Tongue (tissue), 2 donors: ENCODE data around the gene OR2W1. TPM values are rescaled to one million over a fixed set of nuclear protein-coding genes. Genes with fewer than 3 reads are reported as not detected.

ENCODE experiments used
- DNase-seq: peaks from one replicate; pipeline ENCODE4 v3.0.0-alpha.2; 2015
- total RNA-seq: library from RNA; depleted of rRNA; stranded (reverse); fragments of >200 nt; gene quantifications from one replicate; pipeline ENCODE4 v1.2.3, GENCODE V29; 2014

OR2W1 gene
- not detected for total RNA-seq

DNA sequence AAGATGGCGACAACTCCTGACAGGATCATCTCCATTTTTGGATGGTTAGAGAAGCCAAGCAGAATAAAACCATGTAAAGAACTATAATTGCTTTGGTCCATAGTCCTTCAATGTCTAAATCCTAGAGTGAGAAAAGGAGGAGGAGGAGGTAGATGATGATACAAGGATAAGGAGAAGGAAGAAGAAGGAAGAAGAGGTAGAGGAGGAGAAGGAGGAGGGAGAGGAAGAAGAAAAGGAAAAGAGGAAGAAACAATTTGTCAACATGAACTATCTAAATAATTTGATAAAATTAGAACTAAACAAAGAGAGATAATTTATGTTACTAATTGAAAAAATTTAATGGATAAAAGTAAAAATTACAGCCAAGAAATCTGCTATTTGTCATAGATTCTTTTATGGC is at the start of gene OR2W1:
OR2W1 (minus strand) TSS at position 101 of the 400 bp plus-strand sequence; CDS start at position 101, 0 bp downstream.
- DNase-seq, result no peak

- DNase-seq, result no peak
Measured at GRCh38 chr6:29092957-29093356, 48.0 kb upstream of the OR2W1 start.

DNA sequence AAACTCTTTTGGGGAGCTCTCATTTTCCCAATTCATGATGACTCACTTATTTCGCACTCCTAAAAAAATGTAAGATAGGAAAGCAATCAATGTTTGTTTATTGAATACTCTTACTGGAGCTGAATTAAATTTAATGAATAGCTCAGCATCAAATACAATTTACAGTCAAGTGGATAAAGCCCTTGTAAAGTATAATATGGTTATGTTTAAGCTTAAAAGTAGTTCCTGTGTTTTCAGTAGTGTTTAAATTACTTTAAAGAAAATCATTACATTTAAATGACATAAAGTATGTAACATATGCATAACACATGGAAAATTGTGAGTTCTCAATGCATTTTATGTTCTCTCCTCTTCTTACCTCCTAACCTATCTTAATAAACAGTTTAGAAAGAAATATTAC is 42.2 kb upstream of the OR2W1 start, which contains the start of gene OR2B3:
OR2B3 (minus strand) TSS at position 101 of the 400 bp plus-strand sequence; CDS start at position 36, 65 bp downstream.
- DNase-seq, result no peak

- no peak for DNase-seq
Measured at GRCh38 chr6:29082457-29082856, 37.5 kb upstream of the OR2W1 start.

DNA sequence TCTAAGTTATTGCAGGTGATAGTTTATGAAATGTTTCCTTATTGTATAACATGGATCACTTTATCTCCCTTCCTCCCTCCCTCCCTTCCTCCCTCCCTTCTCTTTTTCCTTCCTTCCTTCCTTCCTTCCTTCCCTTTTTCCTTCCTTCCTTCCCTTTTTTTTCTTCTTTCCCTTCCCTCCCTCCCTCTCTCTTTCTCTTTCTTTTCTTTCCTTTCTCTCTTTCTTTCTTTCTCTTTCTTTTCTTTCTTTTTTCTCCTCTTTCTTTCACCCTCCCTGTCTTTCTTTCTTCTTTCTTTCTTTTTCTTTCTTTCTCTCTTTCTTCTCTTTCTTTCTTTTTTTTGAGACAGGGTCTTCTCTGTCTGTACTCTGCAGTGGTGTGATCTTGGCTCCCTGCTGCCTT is 36.3 kb upstream of the OR2W1 start:
- no peak for DNase-seq

- DNase-seq, result no peak
Measured at GRCh38 chr6:29079203-29079602, 34.2 kb upstream of the OR2W1 start.

GRCh38 chr6:29071831-29072723 is 27.1 kb upstream of the OR2W1 start:
- peak; percentile 5 for DNase-seq

GRCh38 chr6:29051680-29052079 is 6.7 kb upstream of the OR2W1 start:
- no peak for DNase-seq

- no peak for DNase-seq
Measured at GRCh38 chr6:29035951-29036350, 9.0 kb downstream of the OR2W1 start.

DNA sequence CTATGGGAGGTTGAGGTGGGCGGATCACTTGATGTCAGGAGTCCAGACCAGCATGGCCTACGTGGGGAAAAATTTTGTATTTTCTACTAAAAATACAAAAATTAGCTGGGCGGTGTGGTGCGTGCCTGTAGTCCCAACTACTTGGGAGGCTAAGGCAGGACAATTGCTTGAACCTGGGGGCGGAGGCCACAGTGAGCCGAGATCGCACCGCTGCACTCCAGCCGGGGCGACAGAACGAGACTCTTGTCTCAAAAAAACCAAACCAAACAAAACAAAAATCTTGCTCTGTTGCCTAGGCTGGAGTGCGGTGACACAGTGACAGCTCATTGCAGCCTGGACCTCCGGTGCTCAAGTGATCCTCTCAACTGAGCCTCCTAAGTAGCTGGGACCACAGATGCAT is 16.2 kb downstream of the OR2W1 start:
- no peak for DNase-seq

DNA sequence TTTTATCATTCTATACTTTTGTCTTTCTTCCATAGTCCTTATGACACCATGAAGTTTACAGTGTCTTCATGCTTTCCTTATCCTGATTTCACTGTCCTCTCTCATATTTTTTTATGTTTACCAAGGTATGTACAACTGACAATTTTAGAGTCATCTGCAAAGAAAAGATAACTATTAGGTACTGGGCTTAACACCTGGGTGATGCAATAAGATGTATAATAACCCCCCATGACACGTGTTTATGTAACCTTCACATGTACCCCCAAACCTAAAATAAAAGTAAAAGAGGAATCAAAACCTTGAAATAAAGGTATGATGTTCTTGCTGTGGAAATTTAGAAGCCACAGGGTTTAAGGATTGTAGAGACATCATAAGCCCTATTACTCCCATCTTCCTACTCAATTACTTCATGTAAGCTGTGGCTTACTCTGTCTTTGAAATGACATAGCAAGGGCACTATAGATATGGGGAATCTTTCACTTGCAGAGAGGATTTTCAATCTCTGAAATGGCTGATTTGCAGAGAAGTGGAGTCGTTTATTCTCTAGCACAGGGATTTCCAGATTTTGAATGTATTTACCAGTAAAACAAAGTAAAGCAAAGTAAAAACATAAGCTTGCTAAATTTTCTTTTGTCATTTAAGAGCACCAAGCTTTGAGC is 18.9 kb downstream of the OR2W1 start:
- no peak for DNase-seq

- no peak for DNase-seq
Measured at GRCh38 chr6:29021434-29021833, 23.5 kb downstream of the OR2W1 start.

GRCh38 chr6:29019629-29020028 is 25.3 kb downstream of the OR2W1 start:
- DNase-seq, result no peak

DNA sequence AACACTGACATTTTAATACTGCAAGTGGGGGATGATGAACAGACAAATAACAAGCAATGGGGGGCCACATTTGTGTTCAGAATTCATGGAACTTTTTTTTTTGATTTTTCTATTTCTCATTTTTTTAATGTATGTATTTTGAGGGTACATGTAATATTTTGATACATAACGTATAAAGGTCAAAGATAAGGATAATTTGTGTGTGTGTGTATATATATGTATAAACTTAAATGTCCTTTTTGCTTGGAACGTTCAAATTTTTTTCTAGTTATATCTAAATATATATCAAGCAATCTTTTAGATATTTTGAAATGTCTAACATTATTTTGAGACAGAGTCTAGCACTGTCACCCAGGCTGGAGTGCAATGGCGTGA is 27.6 kb downstream of the OR2W1 start:
- no peak for DNase-seq

- peak; percentile 90 for DNase-seq
Measured at GRCh38 chr6:29016559-29017427, 28.2 kb downstream of the OR2W1 start.

DNA sequence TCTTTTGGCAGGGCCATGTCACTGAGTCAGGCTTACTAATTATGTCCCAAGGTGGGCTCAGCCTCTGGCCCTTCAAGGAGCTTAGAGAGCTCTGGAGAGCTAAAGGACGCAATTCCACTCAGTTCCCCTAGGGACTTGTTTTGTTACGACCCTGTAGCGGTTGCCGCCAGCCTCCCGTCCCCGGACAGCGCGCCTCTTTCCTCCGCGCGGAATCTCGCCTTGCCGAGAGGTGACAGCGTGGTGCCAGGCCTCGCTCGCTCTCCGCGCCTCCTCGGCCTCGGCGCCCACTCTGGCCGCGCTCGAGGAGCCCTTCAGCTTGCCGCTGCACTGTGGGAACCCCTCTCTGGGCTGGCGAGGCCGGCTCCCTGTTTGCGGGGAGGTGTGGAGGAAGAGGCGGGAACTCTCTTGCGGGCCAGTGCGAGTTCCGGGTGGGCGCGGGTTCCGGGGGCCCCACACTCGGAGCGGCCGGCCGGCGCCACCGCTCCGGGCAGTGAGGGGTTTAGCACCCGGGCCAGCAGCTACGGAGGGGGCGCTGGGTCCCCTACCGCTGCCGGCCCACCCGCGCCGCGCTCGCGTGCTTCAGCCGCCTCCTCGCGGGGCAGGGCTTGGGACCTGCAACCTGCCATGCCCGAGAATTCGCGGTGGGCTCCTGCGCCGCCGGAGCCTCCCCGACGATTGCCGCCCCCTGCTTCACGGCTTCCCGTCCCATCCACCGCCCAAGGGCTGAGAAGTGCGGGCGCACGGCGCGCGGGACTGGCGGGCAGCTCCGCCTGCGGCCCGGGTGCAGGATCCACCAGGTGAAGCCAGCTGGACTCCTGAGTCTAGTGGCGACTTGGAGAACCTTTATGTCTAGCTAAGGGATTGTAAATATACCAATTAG is 30.0 kb downstream of the OR2W1 start:
- no peak for DNase-seq

- DNase-seq, result peak; percentile 87
Measured at GRCh38 chr6:29011276-29011734, 33.7 kb downstream of the OR2W1 start.

- no peak for DNase-seq
Measured at GRCh38 chr6:29009358-29009757, 35.6 kb downstream of the OR2W1 start.

DNA sequence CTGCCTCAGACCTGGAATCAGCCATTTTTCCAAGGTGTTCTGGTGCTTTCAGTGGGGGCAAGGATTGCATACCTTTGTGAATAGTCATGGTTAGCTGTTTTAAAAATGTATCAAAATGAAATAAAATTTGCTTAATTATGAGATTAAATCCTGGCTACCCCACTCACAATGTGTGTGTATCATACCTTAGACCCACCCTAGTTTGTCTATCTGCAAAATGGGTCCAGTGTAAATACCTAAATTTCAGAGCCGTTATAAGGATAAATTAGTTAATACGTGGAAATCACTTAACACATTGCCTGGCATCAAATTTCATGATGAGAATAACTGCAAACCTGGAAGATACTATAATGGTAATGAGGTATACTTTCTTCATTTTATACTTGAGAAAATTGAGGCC is 36.9 kb downstream of the OR2W1 start:
- no peak for DNase-seq

GRCh38 chr6:29005183-29005885 is 39.6 kb downstream of the OR2W1 start, which contains the start of gene ZNF311:
TSS of gene ZNF311 (minus strand) at chr6:29005315. CDS start at chr6:29003954, 1,361 bp downstream.
- peak; percentile 93 for DNase-seq
